Omental fat pad (tissue), 4 donors: ENCODE results near the gene RASGRP4. TPM values are rescaled to one million over a fixed set of nuclear protein-coding genes. Genes with fewer than 3 reads are reported as not detected.
"Not testable (repeated sequence)": the region's sequence is repeated elsewhere in the genome, so short reads cannot be mapped to it uniquely, and the experiment has no call there.

Experiments
- ATAC-seq: fragments of 150-250 bp; one replicate; pipeline ENCODE4 v1.9.1; 2016; ENCODE audit warnings: mild to moderate bottlenecking, moderate library complexity; ENCODE audit not compliant: low FRiP score
- DNase-seq: peaks from one replicate; pipeline ENCODE4 v3.0.0-alpha.2; 2019; ENCODE audit warnings: low spot score
- total RNA-seq, 4 donors: library from RNA; depleted of rRNA; stranded (reverse); fragments of >200 nt; gene quantifications; one replicate each; pipeline ENCODE4 v1.1.0, GENCODE V29; 2016
- TF ChIP-seq, protein P1 (sequence below), 3 donors: fragments of 450-650 bp; IDR thresholded peaks; one replicate each; pipeline ENCODE4 v1.5.1; 2016 to 2017; ENCODE audit warnings: antibody characterized with exemption in 3 of 3, mild to moderate bottlenecking in 3 of 3, moderate library complexity in 2 of 3

The RASGRP4 gene, protein sequence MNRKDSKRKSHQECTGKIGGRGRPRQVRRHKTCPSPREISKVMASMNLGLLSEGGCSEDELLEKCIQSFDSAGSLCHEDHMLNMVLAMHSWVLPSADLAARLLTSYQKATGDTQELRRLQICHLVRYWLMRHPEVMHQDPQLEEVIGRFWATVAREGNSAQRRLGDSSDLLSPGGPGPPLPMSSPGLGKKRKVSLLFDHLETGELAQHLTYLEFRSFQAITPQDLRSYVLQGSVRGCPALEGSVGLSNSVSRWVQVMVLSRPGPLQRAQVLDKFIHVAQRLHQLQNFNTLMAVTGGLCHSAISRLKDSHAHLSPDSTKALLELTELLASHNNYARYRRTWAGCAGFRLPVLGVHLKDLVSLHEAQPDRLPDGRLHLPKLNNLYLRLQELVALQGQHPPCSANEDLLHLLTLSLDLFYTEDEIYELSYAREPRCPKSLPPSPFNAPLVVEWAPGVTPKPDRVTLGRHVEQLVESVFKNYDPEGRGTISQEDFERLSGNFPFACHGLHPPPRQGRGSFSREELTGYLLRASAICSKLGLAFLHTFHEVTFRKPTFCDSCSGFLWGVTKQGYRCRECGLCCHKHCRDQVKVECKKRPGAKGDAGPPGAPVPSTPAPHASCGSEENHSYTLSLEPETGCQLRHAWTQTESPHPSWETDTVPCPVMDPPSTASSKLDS
- total RNA-seq = 10 to 100 TPM in 2 of 4 donors, 1 to 10 TPM in 2; 5.8 to 27.6 (median 8.9) TPM

DNA sequence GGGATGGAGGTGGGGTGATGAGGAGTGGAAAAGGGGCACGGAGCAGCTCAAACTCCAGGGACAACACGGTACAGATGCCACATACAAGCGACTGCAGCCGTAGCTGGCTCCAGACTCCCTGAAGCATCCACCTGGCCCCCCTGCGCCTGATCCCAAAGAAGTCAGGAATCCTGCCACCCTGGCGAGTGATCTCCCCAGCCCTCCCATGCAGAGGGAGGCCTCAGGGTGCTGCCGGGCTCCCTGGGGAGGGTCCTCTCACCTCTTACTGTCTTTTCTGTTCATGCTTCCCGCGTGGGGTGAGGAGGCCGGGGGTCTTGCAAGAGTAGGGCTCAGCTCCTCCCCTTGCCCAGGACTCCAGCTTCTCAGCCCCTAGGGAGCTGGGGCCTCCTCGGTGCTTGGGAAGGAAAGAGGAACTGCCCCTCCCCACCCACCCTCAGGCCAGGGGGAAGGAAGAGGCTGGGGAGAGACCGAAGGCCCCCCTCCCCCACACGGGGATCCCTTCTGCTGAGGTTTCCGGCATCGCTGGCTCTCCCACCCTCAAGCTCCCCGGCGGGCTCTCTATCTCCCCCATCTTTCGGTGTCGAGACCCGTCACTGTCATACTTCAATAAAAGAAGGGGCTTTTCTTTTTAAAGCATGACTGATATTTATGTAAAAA lies at the start of gene RASGRP4:
Gene RASGRP4, minus strand, starts transcription at position 410 of the 657 bp plus-strand sequence. Its CDS starts 128 bp downstream, at position 282.
- no peak for DNase-seq

GRCh38 chr19:38475176-38475575 lies 49.2 kb upstream of the RASGRP4 start:
- no peak for ATAC-seq
- no peak for DNase-seq
- TF ChIP-seq, protein P1, sequence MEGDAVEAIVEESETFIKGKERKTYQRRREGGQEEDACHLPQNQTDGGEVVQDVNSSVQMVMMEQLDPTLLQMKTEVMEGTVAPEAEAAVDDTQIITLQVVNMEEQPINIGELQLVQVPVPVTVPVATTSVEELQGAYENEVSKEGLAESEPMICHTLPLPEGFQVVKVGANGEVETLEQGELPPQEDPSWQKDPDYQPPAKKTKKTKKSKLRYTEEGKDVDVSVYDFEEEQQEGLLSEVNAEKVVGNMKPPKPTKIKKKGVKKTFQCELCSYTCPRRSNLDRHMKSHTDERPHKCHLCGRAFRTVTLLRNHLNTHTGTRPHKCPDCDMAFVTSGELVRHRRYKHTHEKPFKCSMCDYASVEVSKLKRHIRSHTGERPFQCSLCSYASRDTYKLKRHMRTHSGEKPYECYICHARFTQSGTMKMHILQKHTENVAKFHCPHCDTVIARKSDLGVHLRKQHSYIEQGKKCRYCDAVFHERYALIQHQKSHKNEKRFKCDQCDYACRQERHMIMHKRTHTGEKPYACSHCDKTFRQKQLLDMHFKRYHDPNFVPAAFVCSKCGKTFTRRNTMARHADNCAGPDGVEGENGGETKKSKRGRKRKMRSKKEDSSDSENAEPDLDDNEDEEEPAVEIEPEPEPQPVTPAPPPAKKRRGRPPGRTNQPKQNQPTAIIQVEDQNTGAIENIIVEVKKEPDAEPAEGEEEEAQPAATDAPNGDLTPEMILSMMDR (IDR thresholded peaks at IDR 0.05) = no peak

More for the DNA sequence above, at the start of gene RASGRP4:
- TF ChIP-seq, protein P1 (IDR thresholded peaks at IDR 0.05) = no peak
- ATAC-seq = no peak

DNA sequence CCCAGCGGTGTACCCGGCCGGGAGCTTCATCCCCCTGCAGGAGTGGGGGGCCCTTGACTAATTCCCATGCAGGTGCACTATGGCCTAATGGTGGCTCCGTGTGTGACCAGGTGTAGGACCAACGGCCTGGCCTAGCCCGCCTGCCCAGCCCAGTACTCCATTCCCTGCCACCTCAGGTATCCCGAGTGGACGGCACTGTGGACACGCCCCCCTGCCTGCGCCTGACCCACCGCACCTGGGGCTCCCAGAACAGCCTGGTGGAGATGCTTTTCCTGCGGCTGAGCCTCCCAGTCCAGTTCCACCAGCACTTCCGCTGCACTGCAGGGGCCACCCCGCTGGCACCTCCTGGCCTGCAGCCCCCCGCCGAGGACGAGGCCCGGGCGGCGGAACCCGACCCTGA lies 47.2 kb upstream of the RASGRP4 start:
- ATAC-seq = no peak
- TF ChIP-seq, protein P1 (IDR thresholded peaks at IDR 0.05) = no peak
- no peak for DNase-seq

GRCh38 chr19:38472725-38473124 lies 46.7 kb upstream of the RASGRP4 start:
- DNase-seq = not testable (repeated sequence)

DNA sequence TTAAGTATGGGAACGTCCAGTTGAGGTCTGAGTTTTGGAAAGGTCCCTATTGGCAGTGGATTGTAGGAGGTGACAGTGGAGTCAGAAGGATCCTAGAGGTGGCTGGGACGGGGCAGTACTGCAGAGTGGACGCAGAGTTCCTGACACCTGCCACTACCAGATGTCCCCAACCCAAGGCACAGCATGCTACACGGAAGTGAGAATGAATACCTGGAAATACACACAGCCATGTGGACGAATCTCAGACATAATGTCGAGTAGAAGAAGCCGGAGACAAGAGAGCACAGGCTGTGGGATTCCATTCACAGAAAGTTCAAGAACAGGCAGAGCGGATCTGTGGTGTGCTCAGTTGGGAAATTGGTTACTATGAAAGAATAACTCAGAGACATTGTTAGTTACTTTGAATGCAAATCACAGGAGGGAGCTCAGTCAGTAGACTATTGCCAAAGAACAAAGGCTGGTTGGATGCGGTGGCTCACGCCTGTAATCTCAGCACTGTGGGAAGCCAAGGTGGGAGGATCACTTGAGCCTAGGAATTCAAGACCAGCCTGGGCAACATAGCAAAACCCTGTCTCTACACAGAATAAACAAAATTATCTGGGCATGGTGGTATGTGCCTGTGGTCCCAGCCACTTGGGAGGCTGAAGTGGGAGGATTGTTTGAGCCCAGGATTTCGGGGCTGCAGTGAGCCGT lies 44.9 kb upstream of the RASGRP4 start:
- DNase-seq = no peak
- no peak for ATAC-seq
- TF ChIP-seq, protein P1 (IDR thresholded peaks at IDR 0.05) = no peak

More at GRCh38 chr19:38472725-38473124, 46.7 kb upstream of the RASGRP4 start:
- not testable (repeated sequence) for ATAC-seq

DNA sequence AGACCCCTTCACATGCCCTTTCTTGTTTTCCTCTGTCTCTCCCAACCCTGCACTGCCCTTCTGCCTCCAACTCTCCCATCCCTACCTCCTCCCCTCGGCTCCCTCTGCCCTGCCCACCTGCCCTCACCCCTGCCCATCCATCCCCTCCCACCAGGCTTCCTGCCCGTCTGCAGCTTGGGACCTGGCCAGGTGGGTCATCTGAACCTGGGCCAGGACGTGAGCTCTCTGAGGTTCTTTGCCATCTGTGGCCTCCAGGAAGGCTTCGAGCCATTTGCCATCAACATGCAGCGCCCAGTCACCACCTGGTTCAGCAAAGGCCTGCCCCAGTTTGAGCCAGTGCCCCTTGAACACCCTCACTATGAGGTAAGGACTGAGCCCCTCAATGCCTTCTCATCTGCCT lies 43.1 kb upstream of the RASGRP4 start:
- no peak for ATAC-seq
- TF ChIP-seq, protein P1 (IDR thresholded peaks at IDR 0.05) = no peak

More for the DNA sequence above, 43.1 kb upstream of the RASGRP4 start:
- DNase-seq = no peak
